Liver (tissue), 9 donors: ENCODE measurements around the gene WIF1. TPM values are rescaled to one million over a fixed set of nuclear protein-coding genes. Genes with fewer than 3 reads are reported as not detected.

Experiments used
- DNase-seq: peaks from one replicate; pipeline ENCODE4 v3.0.0-alpha.2; 2017; ENCODE audit warnings: low spot score
- H3K27ac ChIP-seq, 2 donors: one replicate each; pipeline ENCODE4 v1.7.0; 2013; ENCODE audit warnings: inconsistent platforms in 2 of 2, low read length in 2 of 2, control low read depth in 1 of 2, low read depth in 1 of 2, mild to moderate bottlenecking in 1 of 2
- H3K27me3 ChIP-seq, 4 donors: one replicate each; pipeline versions ENCODE4 v1.6.1 to v1.7.0; 2013; ENCODE audit warnings: low read length in 3 of 4, inconsistent platforms in 1 of 4, mild to moderate bottlenecking in 1 of 4, moderate library complexity in 1 of 4; ENCODE audit not compliant: control insufficient read depth in 4 of 4, insufficient read depth in 4 of 4
- H3K36me3 ChIP-seq, 4 donors: one replicate each; pipeline versions ENCODE4 v1.6.1 to v1.7.0; 2013; ENCODE audit warnings: low read length in 3 of 4, mild to moderate bottlenecking in 3 of 4, low read depth in 1 of 4, moderate library complexity in 1 of 4; ENCODE audit not compliant: control insufficient read depth in 4 of 4, insufficient read depth in 3 of 4
- H3K4me1 ChIP-seq, 4 donors: one replicate each; pipeline versions ENCODE4 v1.6.1 to v1.7.0; 2013; ENCODE audit warnings: low read length in 3 of 4, mild to moderate bottlenecking in 3 of 4, moderate library complexity in 1 of 4; ENCODE audit not compliant: control insufficient read depth in 4 of 4, insufficient read depth in 4 of 4
- H3K4me3 ChIP-seq, 3 donors: one replicate each; pipeline versions ENCODE4 v1.6.1 to v1.7.0; 2013; ENCODE audit warnings: low read length in 3 of 3, control low read depth in 1 of 3, low read depth in 1 of 3, mild to moderate bottlenecking in 1 of 3
- H3K9ac ChIP-seq, 2 donors: one replicate each; pipeline ENCODE4 v1.7.0; 2013; ENCODE audit warnings: low read length in 2 of 2, mild to moderate bottlenecking in 2 of 2, moderate library complexity in 2 of 2, control low read depth in 1 of 2, low read depth in 1 of 2
- H3K9me3 ChIP-seq, 4 donors: one replicate each; pipeline versions ENCODE4 v1.6.1 to v1.7.0; 2013; ENCODE audit warnings: low read length in 3 of 4; ENCODE audit not compliant: control insufficient read depth in 4 of 4
- ATF3 ChIP-seq: IDR thresholded peaks from 2 replicates; pipeline ENCODE4 v1.6.1; 2016; ENCODE audit warnings: antibody characterized with exemption
- FOXA1 ChIP-seq: IDR thresholded peaks from 2 replicates; pipeline ENCODE4 v1.6.1; 2016; ENCODE audit warnings: antibody characterized with exemption
- HNF4A ChIP-seq, 2 donors: conservative IDR thresholded peaks; 2 replicates each; pipeline ENCODE4 v1.6.1; 2016; ENCODE audit warnings: antibody characterized with exemption in 2 of 2, mild to moderate bottlenecking in 2 of 2
- JUND ChIP-seq, 2 donors: IDR thresholded peaks; 2 replicates each; pipeline ENCODE4 v1.6.1; 2016; ENCODE audit warnings: antibody characterized with exemption in 2 of 2
- RAD21 ChIP-seq, 2 donors: IDR thresholded peaks; 2 replicates each; pipeline ENCODE4 v1.6.1; 2016; ENCODE audit warnings: antibody characterized with exemption in 2 of 2, mild to moderate bottlenecking in 2 of 2
- REST ChIP-seq: IDR thresholded peaks from 2 replicates; pipeline ENCODE4 v1.6.1; 2016; ENCODE audit warnings: antibody characterized with exemption, mild to moderate bottlenecking
- SP1 ChIP-seq: IDR thresholded peaks from 2 replicates; pipeline ENCODE4 v1.6.1; 2018; ENCODE audit warnings: antibody characterized with exemption, mild to moderate bottlenecking
- WGBS: extraction: QIAGEN DNeasy Blood & Tissue Kit; methylation state at CpG from one replicate; pipeline ENCODE4 v1.1.7; 2013; 5-methylcytosine and 5-hydroxymethylcytosine counted together
- polyA plus RNA-seq, 2 donors: library from polyadenylated mRNA; stranded (reverse) in 1 of 2; unstranded in 1 of 2; fragments of 200-250 nt in 1 of 2; fragments of >200 nt in 1 of 2; fragmentation: Nextera tagmentation in 1 of 2; extraction: Ambion mirVana in 1 of 2; gene quantifications; one replicate each; pipeline versions ENCODE4 v1.2.1 to v1.2.3, GENCODE V29; 2013 to 2015
- total RNA-seq, 2 donors: library from RNA; depleted of rRNA; stranded (reverse); fragments of >200 nt; gene quantifications; one replicate each; pipeline ENCODE4 v1.2.3, GENCODE V29; 2014
- donor health status: healthy.
- donor health status: healthy.
- donor health status: healthy.
- donor health status: healthy.
- donor health status: healthy.

The WIF1 gene
- total and polyA plus RNA-seq, 4 donors, result not detected

GRCh38 chr12:65016881-65017650, 104.0 kb downstream of the WIF1 start:
- TF ChIP-seq HNF4A (conservative IDR thresholded peaks at IDR 0.05) (no peak), FOXA1 (no peak), JUND (IDR thresholded peaks at IDR 0.05) (no peak), RAD21 (IDR thresholded peaks at IDR 0.05) (no peak), REST (no peak)
- no peaks in the 10 kb centered on the region for H3K36me3 ChIP-seq
- no peaks in the 10 kb centered on the region for H3K4me1 ChIP-seq
- no peak overlapping the region for H3K9ac ChIP-seq
- no peak overlapping the region for H3K4me3 ChIP-seq
- no peak overlapping the region for H3K27ac ChIP-seq
- no peak for DNase-seq
- no peaks in the 10 kb centered on the region for H3K9me3 ChIP-seq
- peaks cover 0 to 19% (median under 1%) of the 10 kb centered on the region in 4 donors for H3K27me3 ChIP-seq

GRCh38 chr12:65015850-65016249, 105.3 kb downstream of the WIF1 start:
- H3K36me3 ChIP-seq, result no peaks in the 10 kb centered on the region
- no peak overlapping the region for H3K9ac ChIP-seq
- H3K9me3 ChIP-seq, result no peaks in the 10 kb centered on the region
- WGBS, result 32% methylated on average over 6 of the region's 6 CpGs
- peaks cover 0 to 12% (median 2%) of the 10 kb centered on the region in 4 donors for H3K27me3 ChIP-seq
- H3K27ac ChIP-seq, result no peak overlapping the region
- H3K4me3 ChIP-seq, result no peak overlapping the region
- H3K4me1 ChIP-seq, result no peaks in the 10 kb centered on the region
- DNase-seq, result no peak
- TF ChIP-seq HNF4A (conservative IDR thresholded peaks at IDR 0.05), result peak in 1 of 2 donors; percentile 21
- no peak for TF ChIP-seq ATF3

GRCh38 chr12:65014504-65015271, 106.4 kb downstream of the WIF1 start:
- 65% methylated on average over 9 of the region's 9 CpGs for WGBS
- TF ChIP-seq SP1, result no peak
- DNase-seq, result no peak

More at GRCh38 chr12:65014504-65015271, 106.4 kb downstream of the WIF1 start:
- Histone ChIP-seq H3K27ac (no peak overlapping the region), H3K36me3 (no peaks in the 10 kb centered on the region), H3K9ac (no peak overlapping the region), H3K4me1 (no peaks in the 10 kb centered on the region), H3K4me3 (no peak overlapping the region), H3K27me3 (peaks cover 0 to 12% (median 3%) of the 10 kb centered on the region in 4 donors), H3K9me3 (peaks cover 0 to under 1% (median 0%) of the 10 kb centered on the region in 4 donors)
